A549 (cell line): ENCODE measurements around the gene JMJD6. TPM values are rescaled to one million over a fixed set of nuclear protein-coding genes. Genes with fewer than 3 reads are reported as not detected.

Experiments
- BHLHE40 ChIP-seq: IDR thresholded peaks from 2 replicates; pipeline ENCODE4 v1.6.1; 2012; ENCODE audit warnings: low read depth, low read length, inconsistent platforms
- CEBPB ChIP-seq, 2 experiments: fragments of >200 bp in 1 of 2; sonication (Bioruptor Twin) in 1 of 2; formaldehyde crosslinking in 1 of 2; IDR thresholded peaks; 2 replicates each; pipeline ENCODE4 v1.6.1; 2012 to 2016
- CHD2 ChIP-seq: fragments of 150-350 bp; IDR thresholded peaks from 2 replicates; pipeline ENCODE4 v1.6.1; 2014; ENCODE audit warnings: low read length; ENCODE audit not compliant: partially characterized antibody
- CHD4 ChIP-seq: fragments of 200-600 bp; sonication (generic); IDR thresholded peaks from 2 replicates; pipeline ENCODE4 v1.6.1; 2016; ENCODE audit warnings: antibody characterized with exemption, mild to moderate bottlenecking, borderline replicate concordance
- EHF ChIP-seq: fragments of 250-450 bp; sonication (Bioruptor Pico); IDR thresholded peaks from 2 replicates; pipeline ENCODE4 v1.5.0; 2020; ENCODE audit warnings: mild to moderate bottlenecking
- ESRRA ChIP-seq: fragments of 150-350 bp; IDR thresholded peaks from 2 replicates; pipeline ENCODE4 v1.6.1; 2014; ENCODE audit warnings: mild to moderate bottlenecking, low read length, borderline replicate concordance
- FOSB ChIP-seq: fragments of 250-450 bp; sonication (Bioruptor Pico); IDR thresholded peaks from 2 replicates; pipeline ENCODE4 v1.5.0; 2020; ENCODE audit warnings: mild to moderate bottlenecking, moderate library complexity
- FOSL2 ChIP-seq, 2 experiments: fragments of 450-650 bp in 1 of 2; fragments of >200 bp in 1 of 2; sonication (Bioruptor Twin) in 1 of 2; formaldehyde crosslinking; IDR thresholded peaks; 2 replicates each; pipeline versions ENCODE4 v1.5.0 to v1.6.1; 2016 to 2020; ENCODE audit warnings: mild to moderate bottlenecking in 1 of 2, moderate library complexity in 1 of 2
- FOXS1 ChIP-seq: fragments of 250-450 bp; sonication (Bioruptor Pico); IDR thresholded peaks from 2 replicates; pipeline ENCODE4 v1.5.0; 2020; ENCODE audit warnings: mild to moderate bottlenecking, moderate library complexity
- HDAC2 ChIP-seq: fragments of 200-600 bp; sonication (generic); IDR thresholded peaks from 2 replicates; pipeline ENCODE4 v1.6.1; 2016
- HEYL ChIP-seq: fragments of 250-450 bp; sonication (Bioruptor Pico); IDR thresholded peaks from 2 replicates; pipeline ENCODE4 v1.8.0; 2021; ENCODE audit warnings: mild to moderate bottlenecking, moderate library complexity
- HOXB13 ChIP-seq: fragments of 250-450 bp; sonication (Bioruptor Pico); IDR thresholded peaks from 2 replicates; pipeline ENCODE4 v1.5.0; 2020; ENCODE audit warnings: low read depth, mild to moderate bottlenecking, moderate library complexity
- HOXB5 ChIP-seq: fragments of 250-450 bp; sonication (Bioruptor Pico); IDR thresholded peaks from 2 replicates; pipeline ENCODE4 v1.5.0; 2020; ENCODE audit warnings: mild to moderate bottlenecking, moderate library complexity
- JUN ChIP-seq, 2 experiments: fragments of >200 bp; sonication (Bioruptor Twin); formaldehyde crosslinking; IDR thresholded peaks; 2 replicates in 1 of 2; 3 replicates in 1 of 2; pipeline ENCODE4 v1.6.1; 2016 to 2017
- KDM1A ChIP-seq: fragments of 200-600 bp; sonication (generic); IDR thresholded peaks from 2 replicates; pipeline ENCODE4 v1.6.1; 2016; ENCODE audit warnings: low read depth, mild to moderate bottlenecking
- MAZ ChIP-seq: fragments of 150-350 bp; IDR thresholded peaks from 2 replicates; pipeline ENCODE4 v1.6.1; 2014; ENCODE audit warnings: antibody characterized with exemption, low read depth, low read length, borderline replicate concordance
- MYC ChIP-seq: IDR thresholded peaks from 2 replicates; pipeline ENCODE4 v1.6.1; 2012; ENCODE audit warnings: mild to moderate bottlenecking, inconsistent platforms, low read length, improper control_type of control experiment, borderline replicate concordance
- NR3C1 ChIP-seq: fragments of >200 bp; sonication (Bioruptor Twin); formaldehyde crosslinking; IDR thresholded peaks from 3 replicates; pipeline ENCODE4 v1.6.1; 2017
- POLR2A ChIP-seq: IDR thresholded peaks from 2 replicates; pipeline ENCODE4 v1.6.1; 2012; ENCODE audit warnings: mild to moderate bottlenecking, low read length
- RAD21 ChIP-seq, 2 experiments: fragments of >200 bp in 1 of 2; sonication (Bioruptor Twin) in 1 of 2; formaldehyde crosslinking in 1 of 2; IDR thresholded peaks in 1 of 2; conservative IDR thresholded peaks in 1 of 2; 2 replicates in 1 of 2; 3 replicates in 1 of 2; pipeline ENCODE4 v1.6.1; 2012 to 2018; ENCODE audit warnings: inconsistent platforms in 1 of 2
- RARB ChIP-seq: fragments of 250-450 bp; sonication (Bioruptor Pico); IDR thresholded peaks from 2 replicates; pipeline ENCODE4 v1.8.0; 2021; ENCODE audit warnings: mild to moderate bottlenecking, moderate library complexity
- RCOR1 ChIP-seq: fragments of 150-350 bp; IDR thresholded peaks from 2 replicates; pipeline ENCODE4 v1.6.1; 2014; ENCODE audit warnings: antibody characterized with exemption, low read length, low read depth
- SMC3 ChIP-seq: fragments of >200 bp; sonication (Bioruptor Twin); formaldehyde crosslinking; IDR thresholded peaks from 3 replicates; pipeline ENCODE4 v1.6.1; 2018; ENCODE audit warnings: inconsistent platforms
- ZC3H11A ChIP-seq: fragments of 450-650 bp; IDR thresholded peaks from 2 replicates; pipeline ENCODE4 v1.6.1; 2014; ENCODE audit warnings: antibody characterized with exemption, mild to moderate bottlenecking
- ZNF302 ChIP-seq: fragments of 250-450 bp; sonication (Bioruptor Pico); IDR thresholded peaks from 2 replicates; pipeline ENCODE4 v1.9.0; 2021; ENCODE audit warnings: inconsistent platforms, mild to moderate bottlenecking, moderate library complexity
- ZSCAN20 ChIP-seq: fragments of 250-450 bp; sonication (Bioruptor Pico); IDR thresholded peaks from 2 replicates; pipeline ENCODE4 v1.8.0; 2022; ENCODE audit warnings: mild to moderate bottlenecking, moderate library complexity
- polyA plus RNA-seq, 4 experiments: library from polyadenylated mRNA; depleted of rRNA in 3 of 4; stranded (reverse); fragments of >200 nt; fragmentation: RNase III in 1 of 4; extraction: RNeasy Plus Mini Kit Qiagen cat#74134 plus additional on column Dnase treatment in 1 of 4; gene quantifications; 2 replicates in 3 of 4; 3 replicates in 1 of 4; pipeline ENCODE4 v1.2.3, GENCODE V29; 2011 to 2017
- TF ChIP-seq, protein P1 (sequence below): fragments of >200 bp; sonication (Bioruptor Twin); formaldehyde crosslinking; IDR thresholded peaks from 3 replicates; pipeline ENCODE4 v1.5.1; 2016
- TF ChIP-seq, protein P2 (sequence below): fragments of >200 bp; sonication (Bioruptor Twin); formaldehyde crosslinking; IDR thresholded peaks from 2 replicates; pipeline ENCODE4 v1.6.1; 2016
- TF ChIP-seq, protein P3 (sequence below): IDR thresholded peaks from 2 replicates; pipeline ENCODE4 v1.6.1; 2012
- TF ChIP-seq, protein P4 (sequence below): fragments of 250-450 bp; sonication (Bioruptor Pico); IDR thresholded peaks from 2 replicates; pipeline ENCODE4 v1.5.0; 2021; ENCODE audit warnings: mild to moderate bottlenecking, moderate library complexity, borderline replicate concordance
- TF ChIP-seq, protein P5 (sequence below): fragments of 200-600 bp; sonication (generic); IDR thresholded peaks from 2 replicates; pipeline ENCODE4 v1.6.1; 2016; ENCODE audit warnings: antibody characterized with exemption, mild to moderate bottlenecking, moderate library complexity
- TF ChIP-seq, protein P6 (sequence below): IDR thresholded peaks from 2 replicates; pipeline ENCODE4 v1.6.1; 2012
- TF ChIP-seq, protein P7 (sequence below): fragments of 150-350 bp; IDR thresholded peaks from 2 replicates; pipeline ENCODE4 v1.6.1; 2014; ENCODE audit warnings: low read depth, mild to moderate bottlenecking, low read length

JMJD6 gene
- polyA plus RNA-seq, 2 of the 4 experiments (the other 2 are of a cell fraction): 17.5 to 53.3 TPM

DNA sequence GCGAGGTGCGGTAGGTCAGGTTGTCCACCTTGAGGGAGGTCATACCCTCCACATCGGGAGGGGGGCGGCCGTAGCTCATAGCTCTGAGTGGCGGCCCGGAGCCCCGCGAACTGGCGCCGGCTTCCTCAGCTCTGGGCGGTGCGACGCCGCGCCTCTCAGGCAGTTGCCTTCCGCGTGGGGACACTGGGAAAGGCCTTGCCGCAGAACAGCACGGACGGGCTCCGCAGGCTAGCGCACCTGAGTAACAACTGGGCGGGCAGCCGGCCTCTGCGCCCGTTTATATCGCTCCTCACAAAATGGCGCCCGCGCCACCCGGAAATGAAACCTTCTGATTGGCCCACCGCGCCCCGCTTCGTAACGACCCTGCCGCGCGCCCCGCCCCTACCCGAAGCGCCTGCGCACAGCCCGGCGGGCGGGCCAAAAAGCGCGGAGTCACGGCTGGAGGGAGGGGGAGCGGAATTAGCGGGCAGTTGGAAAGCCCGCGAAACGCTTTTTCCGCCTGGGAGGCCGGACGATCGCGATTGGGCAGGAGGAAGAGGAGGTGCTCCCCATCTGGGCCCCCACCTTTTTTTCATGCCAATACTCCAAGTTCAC lies 10.8 kb upstream of the JMJD6 start, which contains the start of gene SRSF2 (continued):
- TF ChIP-seq, protein P1, sequence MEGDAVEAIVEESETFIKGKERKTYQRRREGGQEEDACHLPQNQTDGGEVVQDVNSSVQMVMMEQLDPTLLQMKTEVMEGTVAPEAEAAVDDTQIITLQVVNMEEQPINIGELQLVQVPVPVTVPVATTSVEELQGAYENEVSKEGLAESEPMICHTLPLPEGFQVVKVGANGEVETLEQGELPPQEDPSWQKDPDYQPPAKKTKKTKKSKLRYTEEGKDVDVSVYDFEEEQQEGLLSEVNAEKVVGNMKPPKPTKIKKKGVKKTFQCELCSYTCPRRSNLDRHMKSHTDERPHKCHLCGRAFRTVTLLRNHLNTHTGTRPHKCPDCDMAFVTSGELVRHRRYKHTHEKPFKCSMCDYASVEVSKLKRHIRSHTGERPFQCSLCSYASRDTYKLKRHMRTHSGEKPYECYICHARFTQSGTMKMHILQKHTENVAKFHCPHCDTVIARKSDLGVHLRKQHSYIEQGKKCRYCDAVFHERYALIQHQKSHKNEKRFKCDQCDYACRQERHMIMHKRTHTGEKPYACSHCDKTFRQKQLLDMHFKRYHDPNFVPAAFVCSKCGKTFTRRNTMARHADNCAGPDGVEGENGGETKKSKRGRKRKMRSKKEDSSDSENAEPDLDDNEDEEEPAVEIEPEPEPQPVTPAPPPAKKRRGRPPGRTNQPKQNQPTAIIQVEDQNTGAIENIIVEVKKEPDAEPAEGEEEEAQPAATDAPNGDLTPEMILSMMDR: no peak
- peak; percentile 81; the same call in 1 of the 2 replicates for TF ChIP-seq HOXB5
- TF ChIP-seq ZC3H11A: no peak; the same call in 1 of the 2 replicates
- TF ChIP-seq, protein P2, sequence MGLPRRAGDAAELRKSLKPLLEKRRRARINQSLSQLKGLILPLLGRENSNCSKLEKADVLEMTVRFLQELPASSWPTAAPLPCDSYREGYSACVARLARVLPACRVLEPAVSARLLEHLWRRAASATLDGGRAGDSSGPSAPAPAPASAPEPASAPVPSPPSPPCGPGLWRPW: no peak
- TF ChIP-seq RCOR1: no peak
- TF ChIP-seq FOXS1: 0 out of 2 replicates have a peak, but pooled peaks have one; percentile 19
- TF ChIP-seq KDM1A: no peak
- TF ChIP-seq HOXB13 (CRISPR knock-in tag): no peak
- no peak for TF ChIP-seq FOSL2 (IDR thresholded peaks at IDR 0.05)
- TF ChIP-seq FOSL2 (CRISPR knock-in tag; IDR thresholded peaks at IDR 0.05): peak; percentile 47; the same call in 1 of the 2 replicates
- TF ChIP-seq ESRRA: no peak
- TF ChIP-seq FOSB (CRISPR knock-in tag): peak; percentile 94
- peak; percentile 97 to 100 for TF ChIP-seq JUN (IDR thresholded peaks at IDR 0.05)
- no peak for TF ChIP-seq ZSCAN20 (CRISPR knock-in tag)
- TF ChIP-seq HDAC2: no peak
- TF ChIP-seq EHF (CRISPR knock-in tag): no peak
- peak; percentile 84 for TF ChIP-seq RARB
- TF ChIP-seq CHD2: peak; percentile 25
- peak; percentile 100 for TF ChIP-seq POLR2A
- TF ChIP-seq, protein P3, sequence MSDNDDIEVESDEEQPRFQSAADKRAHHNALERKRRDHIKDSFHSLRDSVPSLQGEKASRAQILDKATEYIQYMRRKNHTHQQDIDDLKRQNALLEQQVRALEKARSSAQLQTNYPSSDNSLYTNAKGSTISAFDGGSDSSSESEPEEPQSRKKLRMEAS: peak; percentile 84
- no peak for TF ChIP-seq RAD21 (conservative IDR thresholded peaks at IDR 0.05 in 1 of 2, IDR thresholded peaks at IDR 0.05 in 1 of 2)
- no peak for TF ChIP-seq BHLHE40
- TF ChIP-seq, protein P4, sequence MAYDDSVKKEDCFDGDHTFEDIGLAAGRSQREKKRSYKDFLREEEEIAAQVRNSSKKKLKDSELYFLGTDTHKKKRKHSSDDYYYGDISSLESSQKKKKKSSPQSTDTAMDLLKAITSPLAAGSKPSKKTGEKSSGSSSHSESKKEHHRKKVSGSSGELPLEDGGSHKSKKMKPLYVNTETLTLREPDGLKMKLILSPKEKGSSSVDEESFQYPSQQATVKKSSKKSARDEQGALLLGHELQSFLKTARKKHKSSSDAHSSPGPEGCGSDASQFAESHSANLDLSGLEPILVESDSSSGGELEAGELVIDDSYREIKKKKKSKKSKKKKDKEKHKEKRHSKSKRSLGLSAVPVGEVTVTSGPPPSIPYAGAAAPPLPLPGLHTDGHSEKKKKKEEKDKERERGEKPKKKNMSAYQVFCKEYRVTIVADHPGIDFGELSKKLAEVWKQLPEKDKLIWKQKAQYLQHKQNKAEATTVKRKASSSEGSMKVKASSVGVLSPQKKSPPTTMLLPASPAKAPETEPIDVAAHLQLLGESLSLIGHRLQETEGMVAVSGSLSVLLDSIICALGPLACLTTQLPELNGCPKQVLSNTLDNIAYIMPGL: no peak
- TF ChIP-seq, protein P5, sequence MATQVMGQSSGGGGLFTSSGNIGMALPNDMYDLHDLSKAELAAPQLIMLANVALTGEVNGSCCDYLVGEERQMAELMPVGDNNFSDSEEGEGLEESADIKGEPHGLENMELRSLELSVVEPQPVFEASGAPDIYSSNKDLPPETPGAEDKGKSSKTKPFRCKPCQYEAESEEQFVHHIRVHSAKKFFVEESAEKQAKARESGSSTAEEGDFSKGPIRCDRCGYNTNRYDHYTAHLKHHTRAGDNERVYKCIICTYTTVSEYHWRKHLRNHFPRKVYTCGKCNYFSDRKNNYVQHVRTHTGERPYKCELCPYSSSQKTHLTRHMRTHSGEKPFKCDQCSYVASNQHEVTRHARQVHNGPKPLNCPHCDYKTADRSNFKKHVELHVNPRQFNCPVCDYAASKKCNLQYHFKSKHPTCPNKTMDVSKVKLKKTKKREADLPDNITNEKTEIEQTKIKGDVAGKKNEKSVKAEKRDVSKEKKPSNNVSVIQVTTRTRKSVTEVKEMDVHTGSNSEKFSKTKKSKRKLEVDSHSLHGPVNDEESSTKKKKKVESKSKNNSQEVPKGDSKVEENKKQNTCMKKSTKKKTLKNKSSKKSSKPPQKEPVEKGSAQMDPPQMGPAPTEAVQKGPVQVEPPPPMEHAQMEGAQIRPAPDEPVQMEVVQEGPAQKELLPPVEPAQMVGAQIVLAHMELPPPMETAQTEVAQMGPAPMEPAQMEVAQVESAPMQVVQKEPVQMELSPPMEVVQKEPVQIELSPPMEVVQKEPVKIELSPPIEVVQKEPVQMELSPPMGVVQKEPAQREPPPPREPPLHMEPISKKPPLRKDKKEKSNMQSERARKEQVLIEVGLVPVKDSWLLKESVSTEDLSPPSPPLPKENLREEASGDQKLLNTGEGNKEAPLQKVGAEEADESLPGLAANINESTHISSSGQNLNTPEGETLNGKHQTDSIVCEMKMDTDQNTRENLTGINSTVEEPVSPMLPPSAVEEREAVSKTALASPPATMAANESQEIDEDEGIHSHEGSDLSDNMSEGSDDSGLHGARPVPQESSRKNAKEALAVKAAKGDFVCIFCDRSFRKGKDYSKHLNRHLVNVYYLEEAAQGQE: no peak; the same call in 1 of the 2 replicates
- TF ChIP-seq NR3C1: no peak
- TF ChIP-seq ZNF302 (CRISPR knock-in tag): no peak
- no peak; the same call in 1 of the 2 replicates for TF ChIP-seq MYC
- no peak for TF ChIP-seq CHD4
- peak; percentile 98 for TF ChIP-seq MAZ
- TF ChIP-seq HEYL (CRISPR knock-in tag): no peak
- TF ChIP-seq, protein P6, sequence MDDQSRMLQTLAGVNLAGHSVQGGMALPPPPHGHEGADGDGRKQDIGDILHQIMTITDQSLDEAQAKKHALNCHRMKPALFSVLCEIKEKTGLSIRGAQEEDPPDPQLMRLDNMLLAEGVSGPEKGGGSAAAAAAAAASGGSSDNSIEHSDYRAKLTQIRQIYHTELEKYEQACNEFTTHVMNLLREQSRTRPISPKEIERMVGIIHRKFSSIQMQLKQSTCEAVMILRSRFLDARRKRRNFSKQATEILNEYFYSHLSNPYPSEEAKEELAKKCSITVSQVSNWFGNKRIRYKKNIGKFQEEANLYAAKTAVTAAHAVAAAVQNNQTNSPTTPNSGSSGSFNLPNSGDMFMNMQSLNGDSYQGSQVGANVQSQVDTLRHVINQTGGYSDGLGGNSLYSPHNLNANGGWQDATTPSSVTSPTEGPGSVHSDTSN: peak; percentile 83; the same call in 1 of the 2 replicates
- TF ChIP-seq SMC3: no peak
- 0 out of 4 replicates have a peak, but pooled peaks of 1 of the 2 experiments have one; percentile 15 for TF ChIP-seq CEBPB (IDR thresholded peaks at IDR 0.05)
- TF ChIP-seq, protein P7, sequence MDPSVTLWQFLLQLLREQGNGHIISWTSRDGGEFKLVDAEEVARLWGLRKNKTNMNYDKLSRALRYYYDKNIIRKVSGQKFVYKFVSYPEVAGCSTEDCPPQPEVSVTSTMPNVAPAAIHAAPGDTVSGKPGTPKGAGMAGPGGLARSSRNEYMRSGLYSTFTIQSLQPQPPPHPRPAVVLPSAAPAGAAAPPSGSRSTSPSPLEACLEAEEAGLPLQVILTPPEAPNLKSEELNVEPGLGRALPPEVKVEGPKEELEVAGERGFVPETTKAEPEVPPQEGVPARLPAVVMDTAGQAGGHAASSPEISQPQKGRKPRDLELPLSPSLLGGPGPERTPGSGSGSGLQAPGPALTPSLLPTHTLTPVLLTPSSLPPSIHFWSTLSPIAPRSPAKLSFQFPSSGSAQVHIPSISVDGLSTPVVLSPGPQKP: no peak
